Thyroid gland (tissue), 4 donors: ENCODE measurements around the gene FAM180B.

ENCODE experiments used
- POLR2A ChIP-seq, 2 donors: fragments of 450-650 bp; IDR thresholded peaks; one replicate each; pipeline ENCODE4 v1.6.1; 2017; ENCODE audit warnings: antibody characterized with exemption in 2 of 2, mild to moderate bottlenecking in 2 of 2, moderate library complexity in 1 of 2
- TF ChIP-seq, protein P1 (sequence below), 6 experiments: fragments of 200-600 bp in 3 of 6; fragments of 450-650 bp in 3 of 6; sonication (generic) in 3 of 6; IDR thresholded peaks; one replicate each; pipeline ENCODE4 v1.5.1; 2016 to 2019; ENCODE audit warnings: antibody characterized with exemption in 6 of 6, mild to moderate bottlenecking in 2 of 6, inconsistent platforms in 1 of 6, moderate library complexity in 1 of 6

DNA sequence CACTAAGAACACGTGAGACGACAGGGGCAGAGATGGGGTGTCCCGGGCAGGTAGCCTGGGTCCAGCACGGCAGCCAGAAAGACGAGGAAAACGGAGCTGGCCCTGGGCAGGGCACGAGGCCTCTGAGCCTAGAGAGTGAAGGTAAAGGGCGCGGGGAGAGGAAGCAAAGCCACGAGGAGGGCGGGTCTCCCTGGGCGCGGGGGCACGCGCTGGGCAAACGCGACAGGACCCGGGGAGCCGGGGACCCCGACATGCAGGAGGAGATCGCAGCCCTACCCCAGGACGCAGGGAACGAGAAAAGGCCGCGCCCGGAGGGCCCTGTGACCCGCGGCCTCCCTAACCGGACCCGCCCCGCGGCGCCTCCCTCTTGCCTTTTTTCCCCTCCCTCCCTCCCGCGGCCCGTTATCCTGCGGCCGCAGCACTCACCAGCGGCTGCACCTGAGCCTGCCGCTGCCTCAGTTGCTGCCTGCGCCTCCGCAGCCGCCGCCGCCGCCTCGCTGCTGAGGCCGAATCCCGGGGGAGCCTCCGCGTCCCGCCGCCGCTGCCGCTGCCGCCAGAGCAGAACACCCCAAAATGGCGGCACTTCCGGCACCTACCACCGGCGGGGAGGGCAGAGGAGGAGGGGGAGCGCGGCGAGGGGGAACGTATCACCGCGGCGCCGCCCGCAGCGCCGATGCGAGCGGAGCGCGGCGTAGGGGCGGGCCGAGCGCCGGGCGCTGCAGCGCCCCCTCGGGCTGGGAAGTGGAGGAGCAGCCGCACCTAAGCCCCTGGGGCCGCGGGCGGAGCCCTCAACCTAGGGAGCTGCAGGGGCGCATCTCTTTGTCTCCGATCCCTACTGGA, 33.7 kb upstream of the FAM180B start, which contains the start of gene CELF1:
- TF ChIP-seq, protein P1, sequence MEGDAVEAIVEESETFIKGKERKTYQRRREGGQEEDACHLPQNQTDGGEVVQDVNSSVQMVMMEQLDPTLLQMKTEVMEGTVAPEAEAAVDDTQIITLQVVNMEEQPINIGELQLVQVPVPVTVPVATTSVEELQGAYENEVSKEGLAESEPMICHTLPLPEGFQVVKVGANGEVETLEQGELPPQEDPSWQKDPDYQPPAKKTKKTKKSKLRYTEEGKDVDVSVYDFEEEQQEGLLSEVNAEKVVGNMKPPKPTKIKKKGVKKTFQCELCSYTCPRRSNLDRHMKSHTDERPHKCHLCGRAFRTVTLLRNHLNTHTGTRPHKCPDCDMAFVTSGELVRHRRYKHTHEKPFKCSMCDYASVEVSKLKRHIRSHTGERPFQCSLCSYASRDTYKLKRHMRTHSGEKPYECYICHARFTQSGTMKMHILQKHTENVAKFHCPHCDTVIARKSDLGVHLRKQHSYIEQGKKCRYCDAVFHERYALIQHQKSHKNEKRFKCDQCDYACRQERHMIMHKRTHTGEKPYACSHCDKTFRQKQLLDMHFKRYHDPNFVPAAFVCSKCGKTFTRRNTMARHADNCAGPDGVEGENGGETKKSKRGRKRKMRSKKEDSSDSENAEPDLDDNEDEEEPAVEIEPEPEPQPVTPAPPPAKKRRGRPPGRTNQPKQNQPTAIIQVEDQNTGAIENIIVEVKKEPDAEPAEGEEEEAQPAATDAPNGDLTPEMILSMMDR (IDR thresholded peaks at IDR 0.05), result peak in 5 of 6 experiments; percentile 75 to 98 (median 96)
- peak in 1 of 2 donors; percentile 72 for TF ChIP-seq POLR2A (IDR thresholded peaks at IDR 0.05)
